SIG-M5 treated with dmso at 0.1 percent for 504 hours (cell line): ENCODE measurements around the gene UST.
"Not testable (repeated sequence)": the region's sequence is repeated elsewhere in the genome, so short reads cannot be mapped to it uniquely, and the experiment has no call there.

Experiments
- DNase-seq: peaks from one replicate; lab custom pipeline; 2025; ENCODE audit not compliant: unreplicated experiment; lab: John Stamatoyannopoulos, UW

Gene UST

DNA sequence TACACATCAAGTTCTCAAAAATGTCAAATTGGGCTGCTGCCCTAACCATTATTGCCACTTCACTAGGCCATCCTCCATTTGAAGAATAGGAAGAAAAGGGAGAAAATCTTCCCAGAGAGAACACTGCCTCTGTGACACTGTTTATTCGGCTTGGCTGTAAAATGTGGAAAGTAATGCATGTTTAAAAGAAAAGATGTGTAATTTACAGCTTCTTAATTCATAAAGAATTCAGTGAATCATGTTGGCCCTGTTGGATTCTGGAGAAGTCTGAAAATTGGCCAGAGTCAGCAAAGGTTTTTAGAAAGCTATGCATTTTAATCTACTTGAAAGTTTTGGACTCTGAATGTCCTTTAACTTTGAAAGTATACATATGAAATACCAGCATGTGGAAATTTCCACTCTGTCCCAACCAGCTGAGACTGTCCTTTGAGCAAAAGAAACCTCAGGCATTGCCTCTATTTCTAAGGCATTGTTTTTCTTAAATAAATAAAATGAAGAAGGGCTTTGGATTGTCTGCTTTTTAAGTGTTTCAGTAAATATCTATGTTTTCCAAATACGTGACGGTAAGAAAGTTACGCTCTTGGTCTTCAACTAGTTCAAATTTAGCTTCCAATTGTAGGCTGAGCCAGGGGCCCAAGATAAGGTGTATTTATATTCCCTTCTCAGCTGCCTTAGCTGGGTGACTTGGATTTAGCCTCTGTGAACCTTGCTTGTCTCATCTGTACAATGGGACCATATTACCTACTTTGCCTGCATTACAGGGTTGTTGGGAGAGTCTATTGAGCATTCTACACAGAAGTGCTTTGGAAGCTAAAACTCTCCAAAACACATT, 222.2 kb downstream of the UST start:
- no peak for DNase-seq

DNA sequence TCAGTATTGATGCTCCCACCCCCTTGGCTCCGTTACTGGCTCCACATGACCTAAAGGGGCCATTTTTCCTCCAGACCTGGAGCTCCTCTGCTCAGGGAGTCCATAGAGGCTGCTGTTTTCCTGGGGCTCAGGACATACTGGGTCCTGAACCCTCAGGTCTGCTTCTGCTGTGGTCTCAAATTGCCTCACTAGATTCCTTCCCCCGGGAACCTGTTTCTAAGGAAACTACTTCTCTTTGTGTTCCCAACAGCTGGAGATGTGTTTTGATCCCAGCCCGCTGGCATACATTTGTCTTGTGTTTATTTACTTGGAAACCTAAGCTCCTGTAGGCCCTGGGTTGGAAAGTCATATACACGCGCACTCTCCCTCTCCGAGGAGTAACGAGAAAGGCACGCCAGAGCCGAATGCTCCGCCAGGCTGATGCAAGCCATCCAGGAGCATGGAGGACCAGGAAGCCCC, 222.8 kb downstream of the UST start:
- no peak for DNase-seq

DNA sequence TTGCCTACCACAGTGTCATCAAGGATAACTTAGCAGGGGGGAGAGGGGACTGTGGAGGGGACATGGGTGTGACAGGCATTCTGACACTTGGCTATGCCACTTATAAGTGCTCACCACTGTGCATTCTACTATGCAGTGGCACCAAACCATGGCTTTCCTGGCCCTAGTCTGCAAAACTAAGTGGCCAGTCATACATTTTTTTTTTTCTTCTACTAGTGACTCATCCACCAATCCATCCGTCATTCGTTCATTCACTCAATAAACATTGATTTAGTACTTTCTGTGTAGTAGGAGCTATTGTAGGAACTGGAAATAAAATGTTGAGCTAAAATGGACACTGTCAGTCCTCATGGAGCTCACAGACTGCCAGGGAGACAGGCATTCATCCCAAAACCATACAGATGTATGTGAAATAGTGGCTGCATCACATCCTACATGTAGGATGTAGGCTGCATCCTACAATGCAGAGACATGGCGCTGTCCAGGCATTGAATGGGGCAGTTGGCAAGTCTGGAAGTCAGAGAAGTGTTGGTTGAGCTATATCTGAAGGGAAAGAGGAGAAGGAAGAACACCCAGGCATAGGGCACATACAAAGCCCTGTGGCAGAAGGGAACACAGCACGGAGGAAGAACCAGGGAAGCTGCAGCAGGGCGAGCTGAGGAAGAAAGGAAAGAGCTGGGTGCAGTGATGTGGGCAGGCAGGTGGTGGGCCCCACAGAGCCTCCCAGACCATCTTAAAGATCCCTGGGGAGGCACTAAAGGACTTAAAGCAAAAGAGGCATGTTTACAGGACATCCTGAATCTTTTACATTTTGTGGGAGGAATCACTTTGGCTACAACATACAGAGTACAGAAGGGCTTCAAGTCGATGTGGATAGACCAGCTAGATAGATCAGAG, 224.4 kb downstream of the UST start:
- no peak for DNase-seq

GRCh38 chr6:148972481-148972880, 225.7 kb downstream of the UST start:
- DNase-seq, result no peak

DNA sequence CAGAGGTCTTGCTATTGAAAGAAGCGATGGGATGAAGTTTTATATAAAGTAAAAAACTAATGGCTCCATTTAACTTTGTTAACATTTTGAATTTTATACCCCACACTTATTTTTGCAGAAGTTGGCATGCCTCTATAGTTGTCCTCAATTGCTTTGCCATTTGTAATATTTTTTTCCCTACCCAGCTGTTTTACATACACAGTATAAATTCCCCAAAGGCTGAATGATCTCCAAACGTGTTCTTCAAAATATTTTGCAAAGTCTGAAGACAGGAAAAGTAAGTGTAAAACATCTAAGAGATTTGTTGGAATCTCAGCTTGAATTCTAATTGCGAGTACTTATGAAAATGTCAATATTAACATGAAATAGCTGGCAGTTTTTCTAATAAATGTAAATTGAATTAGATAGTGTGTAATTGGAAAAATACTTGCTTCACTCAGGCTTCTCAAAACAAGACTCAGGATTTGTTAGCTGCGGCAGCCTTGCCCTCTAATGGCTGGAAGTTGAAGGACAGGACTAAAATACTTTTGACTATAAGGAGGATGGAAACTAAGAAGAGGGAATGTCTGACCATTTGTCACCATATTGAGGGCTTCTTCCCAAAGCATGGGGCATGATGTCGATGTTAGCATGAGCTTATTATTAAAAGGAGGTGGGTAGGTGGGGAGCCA, 226.8 kb downstream of the UST start:
- peak; percentile 5 for DNase-seq

DNA sequence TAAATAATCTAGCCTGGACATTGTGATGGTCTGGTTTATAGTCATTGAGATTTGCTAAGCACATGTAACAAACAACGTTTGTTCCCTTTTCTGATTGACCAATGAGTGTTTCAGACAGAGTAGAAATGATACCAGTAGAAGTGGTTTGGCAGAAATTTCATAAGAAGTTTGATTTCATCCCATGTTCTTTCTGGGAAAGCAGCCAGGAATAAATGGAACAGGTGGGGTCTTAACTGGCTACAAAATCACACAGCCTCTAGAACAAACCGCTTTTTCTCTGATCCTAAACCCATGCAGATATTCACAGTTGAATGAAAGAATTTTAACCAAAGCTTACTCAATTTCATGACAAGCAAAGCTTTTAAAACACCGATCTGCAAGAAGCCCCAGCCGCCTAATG, 227.5 kb downstream of the UST start:
- DNase-seq, result no peak

DNA sequence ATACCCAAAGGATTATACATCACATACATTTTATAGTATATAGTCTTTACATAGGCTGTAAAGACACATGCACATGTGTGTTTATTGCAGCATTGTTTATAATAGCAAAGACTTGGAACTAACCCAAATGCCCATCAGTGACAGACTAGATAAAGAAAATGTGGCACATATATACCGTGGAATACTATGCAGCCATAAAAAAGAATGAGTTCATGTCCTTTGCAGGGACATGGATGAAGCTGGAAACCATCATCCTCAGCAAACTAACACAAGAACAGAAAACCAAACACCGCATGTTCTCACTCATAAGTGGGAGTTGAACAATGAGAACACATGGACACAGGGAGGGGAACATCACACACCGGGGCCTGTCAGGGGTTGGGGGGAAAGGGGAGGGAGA, 231.5 kb downstream of the UST start:
- not testable (repeated sequence) for DNase-seq

DNA sequence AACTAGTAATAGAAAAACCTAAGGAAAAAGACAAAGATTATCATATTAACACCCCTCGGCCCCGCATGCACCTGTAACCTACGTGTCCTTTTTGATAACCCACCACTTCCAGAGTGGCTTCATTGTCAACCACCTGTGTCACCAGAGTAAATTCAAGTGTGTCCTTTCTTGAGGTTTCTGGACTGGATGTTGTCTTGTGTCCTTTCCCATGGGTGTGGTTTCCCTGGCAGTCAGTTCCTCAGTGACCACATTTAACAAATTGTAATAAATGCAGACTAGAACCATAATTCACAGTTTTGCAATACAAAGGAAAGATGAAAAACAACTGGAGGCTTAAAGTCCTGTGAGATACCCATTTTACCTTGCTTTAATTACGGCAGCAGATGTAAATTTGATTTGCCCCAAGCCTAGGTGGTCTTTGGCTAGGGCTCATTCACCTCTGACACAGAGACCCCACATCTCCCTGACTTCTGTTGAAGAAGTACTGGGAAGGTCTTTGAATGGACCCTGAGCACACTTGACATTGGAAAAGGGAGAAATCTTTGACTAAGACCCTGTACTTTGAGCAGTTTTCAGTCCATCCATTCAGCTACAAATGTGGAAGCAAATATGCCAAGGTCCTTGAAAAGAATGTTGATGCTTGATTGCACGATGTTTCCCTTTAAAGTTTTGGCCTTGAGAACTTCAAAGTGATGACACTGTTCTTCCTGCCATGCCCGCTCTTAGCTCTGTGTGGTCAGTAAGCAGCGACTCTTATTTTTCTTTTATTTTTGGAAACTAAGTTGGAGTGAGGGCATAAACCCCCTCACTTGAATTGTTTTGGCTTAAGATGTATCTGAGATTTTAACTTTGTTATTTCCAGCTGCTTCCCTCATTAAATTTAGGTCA, 232.4 kb downstream of the UST start:
- DNase-seq, result no peak

DNA sequence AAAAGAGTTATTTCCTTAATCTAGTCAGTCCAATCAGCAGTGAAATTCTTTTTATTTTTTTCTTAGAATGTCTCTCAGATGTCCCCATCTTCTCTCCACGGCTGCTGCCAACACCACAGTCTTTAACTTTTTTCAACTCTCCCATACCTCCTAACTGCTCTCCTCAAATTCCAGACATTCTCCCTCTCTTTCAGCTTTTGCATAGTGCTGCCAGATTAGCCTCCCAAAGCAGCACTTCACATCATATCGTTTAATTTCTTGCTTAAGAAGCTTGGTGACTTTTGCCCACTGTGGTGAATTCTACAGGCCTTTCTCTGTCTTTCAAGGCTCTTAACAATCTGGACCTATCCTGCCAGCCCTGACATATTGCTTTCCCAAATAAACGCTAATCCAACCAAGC, 233.4 kb downstream of the UST start:
- DNase-seq, result no peak

GRCh38 chr6:148981515-148981914, 234.7 kb downstream of the UST start:
- DNase-seq, result no peak

GRCh38 chr6:148983101-148983761, 236.4 kb downstream of the UST start:
- DNase-seq, result no peak

GRCh38 chr6:148983966-148984365, 237.1 kb downstream of the UST start:
- DNase-seq, result no peak

GRCh38 chr6:148984531-148985056, 237.8 kb downstream of the UST start:
- no peak for DNase-seq

DNA sequence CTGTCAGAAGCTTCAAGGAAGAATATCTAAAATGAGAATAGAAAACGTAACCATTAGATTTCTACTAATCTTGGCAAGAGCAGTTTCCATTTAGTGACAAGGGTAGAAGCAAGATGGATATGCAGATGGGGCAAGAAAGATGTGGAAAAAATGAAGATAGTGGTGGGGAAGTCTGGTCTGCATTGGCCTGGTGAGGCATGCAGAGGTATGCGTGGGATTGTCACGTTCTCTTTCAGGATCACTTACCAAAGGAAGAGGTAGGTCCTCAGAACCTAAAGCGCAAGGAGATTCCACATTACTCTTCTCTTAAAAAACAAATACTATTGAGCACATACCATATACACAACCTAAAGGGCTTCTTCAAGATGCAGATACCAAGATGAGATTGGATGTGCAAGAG, 238.7 kb downstream of the UST start:
- no peak for DNase-seq

GRCh38 chr6:148986608-148987007, 239.8 kb downstream of the UST start:
- DNase-seq, result no peak

GRCh38 chr6:148987982-148988381, 241.2 kb downstream of the UST start:
- DNase-seq, result no peak

- no peak for DNase-seq
Measured at GRCh38 chr6:148989585-148989984, 242.8 kb downstream of the UST start.

GRCh38 chr6:148990403-148990802, 243.6 kb downstream of the UST start:
- no peak for DNase-seq

DNA sequence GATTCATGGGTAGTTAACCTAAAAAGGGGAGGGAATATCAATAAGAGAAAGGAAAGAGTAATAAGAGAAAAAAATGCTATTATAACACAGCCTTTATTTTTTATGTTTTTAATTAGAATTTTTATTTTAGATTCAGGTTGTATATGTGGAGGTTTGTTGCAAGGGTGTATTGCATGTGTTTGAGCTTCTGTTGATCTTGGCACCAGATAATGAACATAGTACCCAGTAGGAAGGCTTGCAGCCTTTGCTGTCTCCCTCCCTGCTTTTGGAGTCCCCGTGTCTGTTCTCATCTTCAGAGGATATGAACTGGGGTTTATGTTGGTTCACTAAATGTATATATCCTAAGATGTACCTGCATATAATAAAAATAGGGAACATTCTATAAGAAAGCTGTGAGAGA, 250.0 kb downstream of the UST start:
- no peak for DNase-seq

DNA sequence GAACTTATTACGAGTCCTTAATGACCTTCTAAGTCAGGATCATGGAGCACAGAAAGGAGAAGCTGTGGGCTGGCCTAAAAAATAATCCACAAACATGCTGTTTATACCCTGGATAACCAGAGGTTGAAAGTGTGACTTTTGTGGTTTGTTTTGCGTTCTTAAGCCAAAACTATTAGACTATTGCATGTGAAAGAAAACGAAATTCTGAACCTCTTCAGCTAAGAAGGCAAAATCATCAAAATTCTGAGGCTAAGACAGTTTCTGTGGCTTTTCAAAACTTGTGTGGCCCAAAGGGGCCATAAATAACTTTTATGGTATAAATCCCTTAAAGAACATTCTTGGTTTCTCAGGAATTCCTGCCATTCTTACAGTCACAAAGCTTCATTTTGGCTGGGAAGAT, 251.0 kb downstream of the UST start:
- no peak for DNase-seq
